Panc1 (cell line): ENCODE measurements around the gene C15orf39.

Source experiments
- CTCF ChIP-seq: fragments of 450-650 bp; IDR thresholded peaks from 2 replicates; pipeline ENCODE4 v1.5.1; 2017; ENCODE audit warnings: mild to moderate bottlenecking
- POLR2AphosphoS5 ChIP-seq: IDR thresholded peaks from 2 replicates; pipeline ENCODE4 v1.6.1; 2012; ENCODE audit warnings: mild to moderate bottlenecking, low read depth, low read length, moderate library complexity
- REST ChIP-seq, 2 experiments: IDR thresholded peaks; 2 replicates each; pipeline ENCODE4 v1.6.1; 2011 to 2012; ENCODE audit warnings: low read depth in 2 of 2, control low read depth in 1 of 2, low read length in 1 of 2, mild to moderate bottlenecking in 1 of 2, moderate library complexity in 1 of 2; ENCODE audit not compliant: insufficient read depth in 1 of 2
- SIN3A ChIP-seq: IDR thresholded peaks from 2 replicates; pipeline ENCODE4 v1.6.1; 2012; ENCODE audit warnings: low read depth, mild to moderate bottlenecking, low read length, moderate library complexity, borderline replicate concordance; ENCODE audit not compliant: insufficient read depth
- TCF7L2 ChIP-seq: IDR thresholded peaks from 2 replicates; pipeline ENCODE4 v1.6.1; 2011; ENCODE audit warnings: mild to moderate bottlenecking, low read depth, low read length, inconsistent platforms

GRCh38 chr15:75209289-75209676, 7.6 kb downstream of the C15orf39 start:
- TF ChIP-seq CTCF (no peak), TCF7L2 (no peak), REST (IDR thresholded peaks at IDR 0.05; ENCODE audit: insufficient read depth in 1 of 2, low read depth in 2 of 2, low read length in 1 of 2) (no peak), POLR2AphosphoS5 (no peak), SIN3A (no peak)
